Effector CD8-positive, alpha-beta T cell (primary cell): Measurements from ENCODE around the gene PCGF6.
"Not testable (repeated sequence)": the region's sequence is repeated elsewhere in the genome, so short reads cannot be mapped to it uniquely, and the experiment has no call there.

Experiments
- DNase-seq: peaks from one replicate; lab custom pipeline; 2025; lab: John Stamatoyannopoulos, UW
- total RNA-seq, 4 experiments: gene quantifications; one replicate each; lab custom pipeline; 2026; lab: John Stamatoyannopoulos, UW

Gene PCGF6
- 9.8 to 21.7 (median 15.3) reads per million in 4 experiments for total RNA-seq

- DNase-seq: peak; percentile 52
Observed at GRCh38 chr10:103350517-103351260, at the start of gene PCGF6. Gene PCGF6, minus strand, starts transcription at chr10:103351140. Its CDS starts 74 bp downstream, at chr10:103351066.

- no peak for DNase-seq
Observed at GRCh38 chr10:103397191-103397825, 46.4 kb upstream of the PCGF6 start.

GRCh38 chr10:103396789-103397087 lies 45.8 kb upstream of the PCGF6 start:
- DNase-seq: no peak

GRCh38 chr10:103396067-103396788 lies 45.3 kb upstream of the PCGF6 start, which contains the start of the genes ATP5MK and PDCD11:
Gene ATP5MK, minus strand, starts transcription at chr10:103396475. Its CDS starts 4,018 bp downstream, at chr10:103392457.
Gene PDCD11, plus strand, starts transcription at chr10:103396626. Its CDS starts 1,801 bp downstream, at chr10:103398427.
- DNase-seq: peak; percentile 87

GRCh38 chr10:103395754-103396066 lies 44.8 kb upstream of the PCGF6 start:
- no peak for DNase-seq

- DNase-seq: no peak
Observed at GRCh38 chr10:103394180-103394579, 43.2 kb upstream of the PCGF6 start.

- DNase-seq: no peak
Observed at GRCh38 chr10:103382769-103383168, 31.8 kb upstream of the PCGF6 start.

- no peak for DNase-seq
Observed at GRCh38 chr10:103374263-103374662, 23.3 kb upstream of the PCGF6 start.

GRCh38 chr10:103373544-103373943 lies 22.6 kb upstream of the PCGF6 start:
- DNase-seq: no peak

GRCh38 chr10:103367782-103368518 lies 17.0 kb upstream of the PCGF6 start, which contains the start of gene TAF5:
Gene TAF5, plus strand, starts transcription at chr10:103367976. Its CDS starts 14 bp downstream, at chr10:103367990.
- peak; percentile 80 for DNase-seq

- DNase-seq: no peak
Observed at GRCh38 chr10:103367379-103367781, 16.4 kb upstream of the PCGF6 start.

- DNase-seq: not testable (repeated sequence)
Observed at GRCh38 chr10:103360791-103361190, 9.9 kb upstream of the PCGF6 start.

- DNase-seq: not testable (repeated sequence)
Observed at GRCh38 chr10:103359493-103359892, 8.6 kb upstream of the PCGF6 start.

GRCh38 chr10:103355906-103356599 lies 5.1 kb upstream of the PCGF6 start:
- no peak for DNase-seq

GRCh38 chr10:103354567-103354966 lies 3.6 kb upstream of the PCGF6 start:
- not testable (repeated sequence) for DNase-seq

- DNase-seq: no peak
Observed at GRCh38 chr10:103353281-103353680, 2.3 kb upstream of the PCGF6 start.

- no peak for DNase-seq
Observed at GRCh38 chr10:103350175-103350516, 794 bp downstream of the PCGF6 start.

- DNase-seq: no peak
Observed at GRCh38 chr10:103336370-103336769, 14.6 kb downstream of the PCGF6 start.

GRCh38 chr10:103334567-103334966 lies 16.4 kb downstream of the PCGF6 start:
- DNase-seq: no peak

- DNase-seq: no peak
Observed at GRCh38 chr10:103333934-103334520, 16.9 kb downstream of the PCGF6 start.

GRCh38 chr10:103327906-103328305 lies 23.0 kb downstream of the PCGF6 start:
- no peak for DNase-seq
